A549 (cell line): ENCODE data around the gene PRKCD. TPM values are rescaled to one million over a fixed set of nuclear protein-coding genes. Genes with fewer than 3 reads are reported as not detected.
A peak's percentile ranks its signal among the peaks of the same experiment; 100 is the strongest.

Experiments used
- ATAC-seq, 2 experiments: fragments of 200-7000 bp in 1 of 2; fragments of >200 bp in 1 of 2; cut with Nextera tagmentation in 1 of 2; cut with Tn5 transposase in 1 of 2; 3 replicates each; pipeline versions ENCODE4 v1.8.0 to v1.9.1; 2018 to 2020; ENCODE audit warnings: mild to moderate bottlenecking in 1 of 2, moderate library complexity in 1 of 2
- CTCF ChIA-PET: fragments of 300-600 bp; sonication (Branson Sonifier 250); formaldehyde crosslinking; extraction: SDS; loops from one replicate; lab custom pipeline; 2021; ENCODE audit warnings: antibody characterized with exemption, inconsistent platforms; lab: Yijun Ruan, JAX
- POLR2A ChIA-PET: fragments of 350-600 bp; formaldehyde crosslinking; extraction: SDS; loops from one replicate; lab custom pipeline; 2021; ENCODE audit warnings: antibody characterized with exemption, inconsistent platforms; lab: Yijun Ruan, JAX
- DNase-seq, 2 experiments: peaks; one replicate each; pipeline versions ENCODE4 v3.0.0 to v3.0.0-alpha.2; 2011 to 2016; ENCODE audit warnings: low read depth in 1 of 2, low spot score in 1 of 2
- FAIRE-seq: peaks from 2 replicates; lab custom pipeline; 2011; peaks lifted over from hg19 to GRCh38; lab: Jason Lieb, UNC
- H3K27ac ChIP-seq, 2 experiments: fragments of >200 bp; sonication (Bioruptor Twin); formaldehyde crosslinking; 3 replicates each; pipeline ENCODE4 v1.5.1; 2016 to 2017
- H3K4me1 ChIP-seq: fragments of >200 bp; sonication (Bioruptor Twin); formaldehyde crosslinking; 3 replicates; pipeline ENCODE4 v1.6.1; 2016
- H3K4me2 ChIP-seq: fragments of >200 bp; sonication (Bioruptor Twin); formaldehyde crosslinking; 3 replicates; pipeline ENCODE4 v1.6.1; 2016
- H3K4me3 ChIP-seq: fragments of >200 bp; sonication (Bioruptor Twin); formaldehyde crosslinking; 3 replicates; pipeline ENCODE4 v1.5.1; 2016
- H3K9me3 ChIP-seq: fragments of >200 bp; sonication (Bioruptor Twin); formaldehyde crosslinking; 3 replicates; pipeline ENCODE4 v1.6.1; 2016
- EHF ChIP-seq: fragments of 250-450 bp; sonication (Bioruptor Pico); IDR thresholded peaks from 2 replicates; pipeline ENCODE4 v1.5.0; 2020; ENCODE audit warnings: mild to moderate bottlenecking
- ELK1 ChIP-seq: fragments of 150-350 bp; IDR thresholded peaks from 2 replicates; pipeline ENCODE4 v1.6.1; 2014; ENCODE audit warnings: low read depth, mild to moderate bottlenecking, low read length
- EP300 ChIP-seq, 2 experiments: fragments of >200 bp; sonication (Bioruptor Twin); formaldehyde crosslinking; IDR thresholded peaks; 2 replicates in 1 of 2; 3 replicates in 1 of 2; pipeline ENCODE4 v1.6.1; 2016 to 2017
- ESRRA ChIP-seq: fragments of 150-350 bp; IDR thresholded peaks from 2 replicates; pipeline ENCODE4 v1.6.1; 2014; ENCODE audit warnings: mild to moderate bottlenecking, low read length, borderline replicate concordance
- FOSB ChIP-seq: fragments of 250-450 bp; sonication (Bioruptor Pico); IDR thresholded peaks from 2 replicates; pipeline ENCODE4 v1.5.0; 2020; ENCODE audit warnings: mild to moderate bottlenecking, moderate library complexity
- FOSL2 ChIP-seq, 2 experiments: fragments of 450-650 bp in 1 of 2; fragments of >200 bp in 1 of 2; sonication (Bioruptor Twin) in 1 of 2; formaldehyde crosslinking; IDR thresholded peaks; 2 replicates each; pipeline versions ENCODE4 v1.5.0 to v1.6.1; 2016 to 2020; ENCODE audit warnings: mild to moderate bottlenecking in 1 of 2, moderate library complexity in 1 of 2
- FOXS1 ChIP-seq: fragments of 250-450 bp; sonication (Bioruptor Pico); IDR thresholded peaks from 2 replicates; pipeline ENCODE4 v1.5.0; 2020; ENCODE audit warnings: mild to moderate bottlenecking, moderate library complexity
- GATA3 ChIP-seq: IDR thresholded peaks from 2 replicates; pipeline ENCODE4 v1.6.1; 2012; ENCODE audit warnings: borderline replicate concordance
- HOXB13 ChIP-seq: fragments of 250-450 bp; sonication (Bioruptor Pico); IDR thresholded peaks from 2 replicates; pipeline ENCODE4 v1.5.0; 2020; ENCODE audit warnings: low read depth, mild to moderate bottlenecking, moderate library complexity
- JUN ChIP-seq, 2 experiments: fragments of >200 bp; sonication (Bioruptor Twin); formaldehyde crosslinking; IDR thresholded peaks; 2 replicates in 1 of 2; 3 replicates in 1 of 2; pipeline ENCODE4 v1.6.1; 2016 to 2017
- JUNB ChIP-seq: fragments of >200 bp; sonication (Bioruptor Twin); formaldehyde crosslinking; IDR thresholded peaks from 2 replicates; pipeline ENCODE4 v1.6.1; 2016
- KDM1A ChIP-seq: fragments of 200-600 bp; sonication (generic); IDR thresholded peaks from 2 replicates; pipeline ENCODE4 v1.6.1; 2016; ENCODE audit warnings: low read depth, mild to moderate bottlenecking
- MAFK ChIP-seq: fragments of 450-650 bp; IDR thresholded peaks from 2 replicates; pipeline ENCODE4 v1.6.1; 2014; ENCODE audit not compliant: partially characterized antibody
- MAZ ChIP-seq: fragments of 150-350 bp; IDR thresholded peaks from 2 replicates; pipeline ENCODE4 v1.6.1; 2014; ENCODE audit warnings: antibody characterized with exemption, low read depth, low read length, borderline replicate concordance
- NFE2L2 ChIP-seq: fragments of 150-350 bp; conservative IDR thresholded peaks from 2 replicates; pipeline ENCODE4 v1.6.1; 2014; ENCODE audit warnings: low read length
- POLR2A ChIP-seq: IDR thresholded peaks from 2 replicates; pipeline ENCODE4 v1.6.1; 2012; ENCODE audit warnings: mild to moderate bottlenecking, low read length
- POLR2AphosphoS2 ChIP-seq: conservative IDR thresholded peaks from 2 replicates; pipeline ENCODE4 v1.6.1; 2012; ENCODE audit warnings: low read length, improper control_type of control experiment, inconsistent platforms
- RARB ChIP-seq: fragments of 250-450 bp; sonication (Bioruptor Pico); IDR thresholded peaks from 2 replicates; pipeline ENCODE4 v1.8.0; 2021; ENCODE audit warnings: mild to moderate bottlenecking, moderate library complexity
- RCOR1 ChIP-seq: fragments of 150-350 bp; IDR thresholded peaks from 2 replicates; pipeline ENCODE4 v1.6.1; 2014; ENCODE audit warnings: antibody characterized with exemption, low read length, low read depth
- TFCP2L1 ChIP-seq: fragments of 250-450 bp; sonication (Bioruptor Pico); IDR thresholded peaks from 2 replicates; pipeline ENCODE4 v1.5.0; 2021; ENCODE audit warnings: mild to moderate bottlenecking
- TP53 ChIP-seq: fragments of 250-450 bp; sonication (Bioruptor Pico); IDR thresholded peaks from 2 replicates; pipeline ENCODE4 v1.5.0; 2021; ENCODE audit warnings: mild to moderate bottlenecking, moderate library complexity
- ZC3H11A ChIP-seq: fragments of 450-650 bp; IDR thresholded peaks from 2 replicates; pipeline ENCODE4 v1.6.1; 2014; ENCODE audit warnings: antibody characterized with exemption, mild to moderate bottlenecking
- WGBS: methylation state at CpG from one replicate; pipeline ENCODE4 v1.1.6; 2017; ENCODE audit errors: missing lambda C conversion rate; 5-methylcytosine and 5-hydroxymethylcytosine counted together
- polyA plus RNA-seq, 4 experiments: library from polyadenylated mRNA; depleted of rRNA in 3 of 4; stranded (reverse); fragments of >200 nt; fragmentation: RNase III in 1 of 4; extraction: RNeasy Plus Mini Kit Qiagen cat#74134 plus additional on column Dnase treatment in 1 of 4; gene quantifications; 2 replicates in 3 of 4; 3 replicates in 1 of 4; pipeline ENCODE4 v1.2.3, GENCODE V29; 2011 to 2017
- TF ChIP-seq, protein P1 (sequence below): IDR thresholded peaks from 2 replicates; pipeline ENCODE4 v1.6.1; 2012
- TF ChIP-seq, protein P2 (sequence below): IDR thresholded peaks from 2 replicates; pipeline ENCODE4 v1.6.1; 2012; ENCODE audit warnings: low read depth, borderline replicate concordance
- TF ChIP-seq, protein P3 (sequence below): fragments of 450-650 bp; IDR thresholded peaks from 2 replicates; pipeline ENCODE4 v1.6.1; 2014; ENCODE audit warnings: antibody characterized with exemption

PRKCD gene
- polyA plus RNA-seq, 2 of the 4 experiments (the other 2 are of a cell fraction): 10.1 to 18.3 TPM

DNA sequence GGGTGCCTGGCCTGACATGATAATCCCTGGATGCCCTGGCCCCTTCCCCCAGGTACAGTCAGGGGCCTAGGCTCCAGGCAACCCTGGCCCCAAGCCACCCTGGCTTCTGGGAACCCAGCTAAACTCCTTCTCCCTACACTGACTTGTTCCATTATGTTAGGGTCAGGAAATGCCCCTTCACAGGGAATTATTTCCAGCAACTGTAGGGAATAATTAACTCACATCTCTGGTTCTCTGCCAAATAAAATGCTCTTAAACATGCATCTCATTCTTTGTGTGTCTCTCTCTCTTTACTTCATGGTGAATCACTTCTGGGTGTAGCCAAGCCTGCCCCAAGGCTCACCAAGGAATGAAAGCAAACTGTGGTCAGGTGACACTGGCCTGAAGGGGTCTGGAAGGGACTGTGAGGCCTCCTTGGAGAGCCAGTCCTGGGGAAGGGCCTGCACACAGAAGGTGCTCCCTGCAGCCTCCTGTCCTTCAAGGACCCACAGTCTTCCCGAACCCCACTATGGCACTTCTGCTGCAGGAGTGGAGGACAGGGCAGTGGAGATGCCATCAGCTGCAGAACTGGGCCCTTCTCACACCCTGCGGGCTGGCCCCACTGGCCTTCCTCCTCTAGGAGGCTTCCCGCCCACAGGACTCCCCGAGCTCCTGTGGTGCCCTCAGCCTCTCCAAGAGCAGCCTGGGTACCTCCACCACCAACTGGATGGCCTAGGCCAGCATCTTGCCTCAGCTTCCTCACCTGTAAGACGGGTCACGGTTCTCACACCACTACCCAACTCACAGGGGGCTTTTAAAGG is 77.2 kb downstream of the PRKCD start:
- H3K4me3 ChIP-seq: 0 out of 3 replicates have a peak overlapping the region, but pooled peaks have one; percentile 19
- FAIRE-seq: peak; percentile 95

GRCh38 chr3:53238886-53239285 is 77.9 kb downstream of the PRKCD start:
- WGBS: 1% methylated on average over 4 of the region's 4 CpGs
- TF ChIP-seq, protein P1, sequence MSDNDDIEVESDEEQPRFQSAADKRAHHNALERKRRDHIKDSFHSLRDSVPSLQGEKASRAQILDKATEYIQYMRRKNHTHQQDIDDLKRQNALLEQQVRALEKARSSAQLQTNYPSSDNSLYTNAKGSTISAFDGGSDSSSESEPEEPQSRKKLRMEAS: no peak; the same call in 1 of the 2 replicates
- TF ChIP-seq FOSL2 (IDR thresholded peaks at IDR 0.05) (no peak), FOSL2 (CRISPR knock-in tag; IDR thresholded peaks at IDR 0.05) (peak; percentile 3; the same call in 1 of the 2 replicates)
- H3K4me2 ChIP-seq: peak overlapping the region; percentile 74
- DNase-seq: peak in 1 of 2 experiments; percentile 78
- H3K4me3 ChIP-seq: peak overlapping the region; percentile 19; the same call in 1 of the 3 replicates
- ChIA-PET POLR2A (interaction anchor here (0.6 to 1.3 kb wide), 3 partner anchors 14 to 17 kb away, joined by 3 to 4 read pairs (median 3); partner anchors contain the start of gene TKT), CTCF (interaction anchor here (0.6 to 2.1 kb wide), 4 partner anchors 9 to 76 kb away, joined by 3 to 6 read pairs (median 4); no protein-coding TSS in a partner anchor)
- H3K27ac ChIP-seq: peak overlapping the region; percentile 100
- FAIRE-seq: no peak
- no peaks in the 10 kb centered on the region for H3K9me3 ChIP-seq
- peaks cover 97% of the 10 kb centered on the region for H3K4me1 ChIP-seq
- peak; percentile 7 to 26 for ATAC-seq

More for the DNA sequence above, 77.2 kb downstream of the PRKCD start:
- TF ChIP-seq TP53 (no peak), TFCP2L1 (CRISPR knock-in tag) (no peak), ELK1 (no peak), GATA3 (peak; percentile 76; the same call in 1 of the 2 replicates), MAFK (no peak), JUNB (peak; percentile 66), NFE2L2 (no peak), POLR2AphosphoS2 (no peak), RARB (CRISPR knock-in tag) (no peak), HOXB13 (no peak), FOSL2 (IDR thresholded peaks at IDR 0.05) (peak; percentile 54), FOSL2 (CRISPR knock-in tag; IDR thresholded peaks at IDR 0.05) (peak; percentile 92), JUN (IDR thresholded peaks at IDR 0.05) (peak; percentile 46 to 76; a peak in 3 of 5 replicates), FOSB (CRISPR knock-in tag) (0 out of 2 replicates have a peak, but pooled peaks have one; percentile 21), EP300 (IDR thresholded peaks at IDR 0.05) (peak; percentile 77 to 78; a peak in 2 of 5 replicates), ESRRA (no peak), RCOR1 (no peak), EHF (CRISPR knock-in tag) (no peak), ZC3H11A (no peak), KDM1A (no peak), MAZ (no peak), FOXS1 (CRISPR knock-in tag) (no peak), POLR2A (peak; percentile 38; the same call in 1 of the 2 replicates)
- TF ChIP-seq, protein P2, sequence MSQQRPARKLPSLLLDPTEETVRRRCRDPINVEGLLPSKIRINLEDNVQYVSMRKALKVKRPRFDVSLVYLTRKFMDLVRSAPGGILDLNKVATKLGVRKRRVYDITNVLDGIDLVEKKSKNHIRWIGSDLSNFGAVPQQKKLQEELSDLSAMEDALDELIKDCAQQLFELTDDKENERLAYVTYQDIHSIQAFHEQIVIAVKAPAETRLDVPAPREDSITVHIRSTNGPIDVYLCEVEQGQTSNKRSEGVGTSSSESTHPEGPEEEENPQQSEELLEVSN: peak; percentile 69; the same call in 1 of the 2 replicates
- TF ChIP-seq, protein P3, sequence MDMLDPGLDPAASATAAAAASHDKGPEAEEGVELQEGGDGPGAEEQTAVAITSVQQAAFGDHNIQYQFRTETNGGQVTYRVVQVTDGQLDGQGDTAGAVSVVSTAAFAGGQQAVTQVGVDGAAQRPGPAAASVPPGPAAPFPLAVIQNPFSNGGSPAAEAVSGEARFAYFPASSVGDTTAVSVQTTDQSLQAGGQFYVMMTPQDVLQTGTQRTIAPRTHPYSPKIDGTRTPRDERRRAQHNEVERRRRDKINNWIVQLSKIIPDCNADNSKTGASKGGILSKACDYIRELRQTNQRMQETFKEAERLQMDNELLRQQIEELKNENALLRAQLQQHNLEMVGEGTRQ: peak; percentile 83
- TF ChIP-seq, protein P1: peak; percentile 71; the same call in 1 of the 2 replicates
- TF ChIP-seq, all 56 proteins: peak for 10
- ChIA-PET CTCF (interaction anchor here (0.6 to 7.7 kb wide), 6 partner anchors 9 to 77 kb away, joined by 3 to 69 read pairs (median 4); no protein-coding TSS in a partner anchor), POLR2A (interaction anchor here (0.6 to 1.6 kb wide), 6 partner anchors 11 to 109 kb away, joined by 3 to 8 read pairs (median 4); partner anchors contain the start of genes DCP1A and TKT)
- Histone ChIP-seq H3K9me3 (no peaks in the 10 kb centered on the region), H3K27ac (peak overlapping the region; percentile 100), H3K4me2 (peak overlapping the region; percentile 77), H3K4me1 (peaks cover 97% of the 10 kb centered on the region)
- ATAC-seq (peak; percentile 79 to 84), DNase-seq (peak; percentile 86 to 97)
- 0% methylated on average over 1 of the region's 6 CpGs for WGBS
